Karpas-422 (cell line): ENCODE measurements around the gene SYTL1. TPM values are rescaled to one million over a fixed set of nuclear protein-coding genes. Genes with fewer than 3 reads are reported as not detected.

Experiments
- DNase-seq: peaks from one replicate; pipeline ENCODE4 v3.0.0-alpha.2; 2015
- H2AFZ ChIP-seq: fragments of 200-600 bp; sonication (generic); 2 replicates; pipeline ENCODE4 v1.6.1; 2014; ENCODE audit warnings: antibody characterized with exemption, low read length, mixed read lengths
- H3K27ac ChIP-seq: fragments of 200-600 bp; sonication (generic); 2 replicates; pipeline ENCODE4 v1.5.1; 2014; ENCODE audit warnings: mild to moderate bottlenecking, low read length, moderate library complexity
- H3K27me3 ChIP-seq: fragments of 200-600 bp; sonication (generic); 2 replicates; pipeline ENCODE4 v1.6.1; 2014; ENCODE audit warnings: low read length, mixed read lengths
- H3K36me3 ChIP-seq: fragments of 200-600 bp; sonication (generic); 2 replicates; pipeline ENCODE4 v1.6.1; 2014; ENCODE audit warnings: low read length, mixed read lengths; ENCODE audit not compliant: insufficient read depth
- H3K4me1 ChIP-seq: fragments of 200-600 bp; sonication (generic); 2 replicates; pipeline ENCODE4 v1.6.1; 2014; ENCODE audit warnings: mild to moderate bottlenecking, low read length, mixed read lengths
- H3K4me2 ChIP-seq: fragments of 200-600 bp; sonication (generic); 2 replicates; pipeline ENCODE4 v1.6.1; 2014; ENCODE audit warnings: low read length, low read depth, mild to moderate bottlenecking; ENCODE audit not compliant: poor library complexity, severe bottlenecking
- H3K4me3 ChIP-seq: fragments of 200-600 bp; sonication (generic); 2 replicates; pipeline ENCODE4 v1.5.1; 2014; ENCODE audit warnings: mild to moderate bottlenecking, antibody characterized with exemption, low read length, mixed read lengths
- H3K79me2 ChIP-seq: fragments of 200-600 bp; sonication (generic); 2 replicates; pipeline ENCODE4 v1.6.1; 2014; ENCODE audit warnings: mild to moderate bottlenecking, low read length, mixed read lengths
- H3K9ac ChIP-seq: fragments of 200-600 bp; sonication (generic); 2 replicates; pipeline ENCODE4 v1.6.0; 2014; ENCODE audit warnings: low read length
- H3K9me2 ChIP-seq: fragments of 200-600 bp; sonication (generic), shearing (Covaris generic); replicated peaks from 2 replicates; pipeline ENCODE4 v1.6.0; 2014; ENCODE audit warnings: mild to moderate bottlenecking, low read length, moderate library complexity; ENCODE audit not compliant: insufficient read depth
- H3K9me3 ChIP-seq: fragments of 300-700, 200-600 bp; sonication (generic); 2 replicates; pipeline ENCODE4 v1.6.1; 2014; ENCODE audit warnings: low read length, mixed read lengths
- H4K20me1 ChIP-seq: fragments of 200-600 bp; sonication (generic); 2 replicates; pipeline ENCODE4 v1.6.1; 2014; ENCODE audit warnings: mild to moderate bottlenecking, antibody characterized with exemption, low read length, low read depth; ENCODE audit not compliant: insufficient read depth
- total RNA-seq: library from RNA; depleted of rRNA; stranded (reverse); fragments of >200 nt; shearing (Covaris generic); gene quantifications from 2 replicates; pipeline ENCODE4 v1.2.3, GENCODE V29; 2014; ENCODE audit warnings: low replicate concordance

SYTL1 gene
- total RNA-seq, 1 experiment from 2014 or later: 35.6 TPM

- Histone ChIP-seq H3K36me3 (peaks cover 13% of the 10 kb centered on the region), H2AFZ (no peak overlapping the region), H3K9me3 (no peaks in the 10 kb centered on the region), H3K4me2 (no peak overlapping the region), H3K4me3 (no peak overlapping the region), H3K27ac (no peak overlapping the region), H3K4me1 (peaks cover 3% of the 10 kb centered on the region), H4K20me1 (no peaks in the 10 kb centered on the region), H3K27me3 (no peaks in the 10 kb centered on the region), H3K9ac (no peak overlapping the region), H3K9me2 (no peaks in the 10 kb centered on the region), H3K79me2 (0 out of 2 replicates have a peak, but pooled peaks cover 2% of the 10 kb centered on the region)
- no peak for DNase-seq
Observed at GRCh38 chr1:27335506-27336422, 6.1 kb upstream of the SYTL1 start.

- H3K4me1 ChIP-seq: peaks cover 13% of the 10 kb centered on the region
- H2AFZ ChIP-seq: no peak overlapping the region
- H3K9me2 ChIP-seq: no peaks in the 10 kb centered on the region
- H3K79me2 ChIP-seq: no peaks in the 10 kb centered on the region
- H3K9me3 ChIP-seq: no peaks in the 10 kb centered on the region
- H4K20me1 ChIP-seq: no peaks in the 10 kb centered on the region
- peaks cover 7% of the 10 kb centered on the region for H3K36me3 ChIP-seq
- H3K9ac ChIP-seq: no peak overlapping the region
- no peak for DNase-seq
- no peak overlapping the region for H3K27ac ChIP-seq
- no peaks in the 10 kb centered on the region for H3K27me3 ChIP-seq
- H3K4me2 ChIP-seq: no peak overlapping the region
- H3K4me3 ChIP-seq: no peak overlapping the region
Observed at GRCh38 chr1:27336756-27337155, 5.1 kb upstream of the SYTL1 start.

- Histone ChIP-seq H3K4me3 (no peak overlapping the region), H4K20me1 (no peaks in the 10 kb centered on the region), H2AFZ (no peak overlapping the region), H3K4me1 (peaks cover 33% of the 10 kb centered on the region), H3K9ac (no peak overlapping the region), H3K27ac (no peak overlapping the region), H3K9me3 (no peaks in the 10 kb centered on the region), H3K4me2 (no peak overlapping the region), H3K27me3 (no peaks in the 10 kb centered on the region), H3K9me2 (no peaks in the 10 kb centered on the region), H3K79me2 (no peaks in the 10 kb centered on the region), H3K36me3 (peaks cover 5% of the 10 kb centered on the region)
- no peak for DNase-seq
Observed at GRCh38 chr1:27338751-27339150, 3.1 kb upstream of the SYTL1 start.

GRCh38 chr1:27339213-27339612 is 2.6 kb upstream of the SYTL1 start:
- no peaks in the 10 kb centered on the region for H3K27me3 ChIP-seq
- H3K4me1 ChIP-seq: peaks cover 35% of the 10 kb centered on the region
- no peaks in the 10 kb centered on the region for H3K9me2 ChIP-seq
- H3K4me2 ChIP-seq: no peak overlapping the region
- no peak overlapping the region for H3K9ac ChIP-seq
- H2AFZ ChIP-seq: no peak overlapping the region
- no peak overlapping the region for H3K27ac ChIP-seq
- H4K20me1 ChIP-seq: no peaks in the 10 kb centered on the region
- no peak overlapping the region for H3K4me3 ChIP-seq
- DNase-seq: no peak
- H3K36me3 ChIP-seq: peaks cover under 1% of the 10 kb centered on the region; the same call in 1 of the 2 replicates
- no peaks in the 10 kb centered on the region for H3K79me2 ChIP-seq
- no peaks in the 10 kb centered on the region for H3K9me3 ChIP-seq

GRCh38 chr1:27342391-27342777 is 562 bp downstream of the SYTL1 start:
- Histone ChIP-seq H3K4me2 (peak overlapping the region; percentile 76), H3K4me3 (peak overlapping the region; percentile 74), H3K27me3 (no peaks in the 10 kb centered on the region), H3K9ac (peak overlapping the region; percentile 77), H3K36me3 (no peaks in the 10 kb centered on the region), H3K27ac (peak overlapping the region; percentile 68), H4K20me1 (no peaks in the 10 kb centered on the region), H3K4me1 (peaks cover 35% of the 10 kb centered on the region), H2AFZ (no peak overlapping the region), H3K9me2 (no peaks in the 10 kb centered on the region), H3K9me3 (no peaks in the 10 kb centered on the region), H3K79me2 (no peaks in the 10 kb centered on the region)
- DNase-seq: peak; percentile 64

GRCh38 chr1:27342778-27343638 is 1.2 kb downstream of the SYTL1 start:
- no peaks in the 10 kb centered on the region for H3K79me2 ChIP-seq
- no peaks in the 10 kb centered on the region for H3K9me3 ChIP-seq
- H3K4me3 ChIP-seq: peak overlapping the region; percentile 74
- peaks cover 35% of the 10 kb centered on the region for H3K4me1 ChIP-seq
- no peaks in the 10 kb centered on the region for H3K27me3 ChIP-seq
- H3K4me2 ChIP-seq: peak overlapping the region; percentile 76
- H3K36me3 ChIP-seq: no peaks in the 10 kb centered on the region
- peak; percentile 74 for DNase-seq
- H3K9me2 ChIP-seq: no peaks in the 10 kb centered on the region
- H3K27ac ChIP-seq: peak overlapping the region; percentile 23; the same call in 1 of the 2 replicates
- H2AFZ ChIP-seq: peak overlapping the region; percentile 63; the same call in 1 of the 2 replicates
- H3K9ac ChIP-seq: peak overlapping the region; percentile 77
- no peaks in the 10 kb centered on the region for H4K20me1 ChIP-seq

- Histone ChIP-seq H3K4me3 (peak overlapping the region; percentile 74; the same call in 1 of the 2 replicates), H3K27ac (peak overlapping the region; percentile 23; the same call in 1 of the 2 replicates), H4K20me1 (no peaks in the 10 kb centered on the region), H3K79me2 (no peaks in the 10 kb centered on the region), H2AFZ (peak overlapping the region; percentile 63; the same call in 1 of the 2 replicates), H3K9me2 (no peaks in the 10 kb centered on the region), H3K9ac (peak overlapping the region; percentile 77), H3K9me3 (no peaks in the 10 kb centered on the region), H3K27me3 (no peaks in the 10 kb centered on the region), H3K4me2 (peak overlapping the region; percentile 76), H3K4me1 (peaks cover 36% of the 10 kb centered on the region), H3K36me3 (no peaks in the 10 kb centered on the region)
- no peak for DNase-seq
Observed at GRCh38 chr1:27343639-27344025, 1.8 kb downstream of the SYTL1 start.

GRCh38 chr1:27345272-27345671 is 3.5 kb downstream of the SYTL1 start:
- Histone ChIP-seq H3K36me3 (no peaks in the 10 kb centered on the region), H3K4me1 (peaks cover 44% of the 10 kb centered on the region), H3K9ac (no peak overlapping the region), H3K79me2 (no peaks in the 10 kb centered on the region), H3K27me3 (no peaks in the 10 kb centered on the region), H3K9me3 (no peaks in the 10 kb centered on the region), H3K9me2 (no peaks in the 10 kb centered on the region), H4K20me1 (no peaks in the 10 kb centered on the region), H3K27ac (no peak overlapping the region), H2AFZ (no peak overlapping the region), H3K4me2 (no peak overlapping the region), H3K4me3 (no peak overlapping the region)
- DNase-seq: no peak
